Measurements from ENCODE around the gene CRLF1. TPM values are rescaled to one million over a fixed set of nuclear protein-coding genes. Genes with fewer than 3 reads are reported as not detected.
A peak's percentile ranks its signal among the peaks of the same experiment; 100 is the strongest.

CRLF1 gene
- total RNA-seq, 1 donor from 2014 or later = 23.4 TPM

GRCh38 chr19:18557411-18558201 lies 49.0 kb downstream of the CRLF1 start, which contains the start of gene KXD1:
KXD1 (plus strand) TSS chr19:18557870; CDS start chr19:18562057, 4,187 bp downstream.
- Histone ChIP-seq H3K27ac (peak within 1 kb of the TSS; percentile 91), H3K27me3 (no peaks in the 10 kb centered on the region), H3K4me1 (peaks cover 5% of the 10 kb centered on the region), H3K4me3 (peak within 1 kb of the TSS; percentile 92), H3K36me3 (peaks cover 10% of the 10 kb centered on the region), H3K9me3 (no peaks in the 10 kb centered on the region)
- intact Hi-C loops (cut with DNase I) = no loop called here
- no peak for TF ChIP-seq CTCF (IDR thresholded peaks at IDR 0.05)
- DNase-seq (peak; percentile 98), ATAC-seq (peak; percentile 100)

GRCh38 chr19:18551631-18552030 lies 55.0 kb downstream of the CRLF1 start:
- DNase-seq = no peak
- Histone ChIP-seq H3K4me3 (no peak overlapping the region), H3K4me1 (no peaks in the 10 kb centered on the region), H3K27me3 (no peaks in the 10 kb centered on the region), H3K36me3 (no peaks in the 10 kb centered on the region), H3K27ac (no peak overlapping the region), H3K9me3 (no peaks in the 10 kb centered on the region)
- TF ChIP-seq CTCF (IDR thresholded peaks at IDR 0.05) = no peak
- no peak for ATAC-seq
- intact Hi-C loops (cut with DNase I) = no loop called here

GRCh38 chr19:18543814-18544475 lies 62.7 kb downstream of the CRLF1 start:
- ATAC-seq (peak; percentile 78), DNase-seq (peak; percentile 72)
- intact Hi-C loops (cut with DNase I) = no loop called here
- Histone ChIP-seq H3K9me3 (no peaks in the 10 kb centered on the region), H3K27ac (peak overlapping the region; percentile 71), H3K4me1 (peaks cover 15% of the 10 kb centered on the region), H3K27me3 (no peaks in the 10 kb centered on the region), H3K36me3 (peaks cover 26% of the 10 kb centered on the region), H3K4me3 (peak overlapping the region; percentile 54)
- TF ChIP-seq CTCF (IDR thresholded peaks at IDR 0.05) = no peak

Other genes with a start within 250 kb of the CRLF1 start
- 105 TPM for gene GDF15, start 220.6 kb downstream of the CRLF1 start, total RNA-seq
- 22.7 TPM for gene LRRC25, start 209.2 kb downstream of the CRLF1 start, total RNA-seq
- 57.3 TPM for gene SSBP4, start 187.4 kb downstream of the CRLF1 start, total RNA-seq
- gene ISYNA1, start 168.7 kb downstream of the CRLF1 start, total RNA-seq = 34.6 TPM
- gene ELL, start 84.7 kb downstream of the CRLF1 start, total RNA-seq = 17.7 TPM
- gene FKBP8, start 63.2 kb downstream of the CRLF1 start, total RNA-seq = 201 TPM
- gene KXD1, start 48.9 kb downstream of the CRLF1 start, total RNA-seq = 68.3 TPM
- 840 TPM for gene UBA52, start 34.9 kb downstream of the CRLF1 start, total RNA-seq
- 57.1 TPM for gene REX1BD, start 18.0 kb downstream of the CRLF1 start, total RNA-seq
- 2.2 TPM for gene TMEM59L, start 6.1 kb upstream of the CRLF1 start, total RNA-seq
- 11.8 TPM for gene KLHL26, start 30.2 kb upstream of the CRLF1 start, total RNA-seq
- gene CRTC1, start 76.9 kb upstream of the CRLF1 start, total RNA-seq = 13.8 TPM
- 9.7 TPM for gene COMP, start 184.5 kb upstream of the CRLF1 start, total RNA-seq
- gene UPF1, start 225.2 kb upstream of the CRLF1 start, total RNA-seq = 80.8 TPM